Suprapubic skin (tissue), 4 donors: Measurements from ENCODE around the gene CLDN19. TPM values are rescaled to one million over a fixed set of nuclear protein-coding genes. Genes with fewer than 3 reads are reported as not detected.

ENCODE experiments used
- DNase-seq, 2 donors: peaks; one replicate each; pipeline ENCODE4 v3.0.0-alpha.2; 2019; ENCODE audit warnings: low spot score in 2 of 2
- H3K27ac ChIP-seq: fragments of 200-600 bp; sonication (generic); one replicate; pipeline ENCODE4 v1.5.1; 2019
- H3K27me3 ChIP-seq: fragments of 200-600 bp; sonication (generic); one replicate; pipeline ENCODE4 v1.5.1; 2019
- H3K36me3 ChIP-seq: fragments of 200-600 bp; sonication (generic); one replicate; pipeline ENCODE4 v1.5.1; 2019
- H3K4me1 ChIP-seq: fragments of 200-600 bp; sonication (generic); one replicate; pipeline ENCODE4 v1.5.1; 2019
- H3K4me3 ChIP-seq: fragments of 200-600 bp; sonication (generic); one replicate; pipeline ENCODE4 v1.5.1; 2019; ENCODE audit warnings: mild to moderate bottlenecking
- H3K9me3 ChIP-seq: fragments of 200-600 bp; sonication (generic); one replicate; pipeline ENCODE4 v1.5.1; 2019
- EP300 ChIP-seq: sonication (generic); formaldehyde crosslinking; IDR thresholded peaks from one replicate; pipeline ENCODE4 v1.6.1; 2017; ENCODE audit warnings: antibody characterized with exemption
- POLR2A ChIP-seq, 2 donors: fragments of 450-650 bp; IDR thresholded peaks; one replicate each; pipeline ENCODE4 v1.6.1; 2017; ENCODE audit warnings: antibody characterized with exemption in 2 of 2, mild to moderate bottlenecking in 2 of 2, moderate library complexity in 2 of 2
- POLR2AphosphoS5 ChIP-seq, 3 donors: sonication (generic); formaldehyde crosslinking; IDR thresholded peaks; one replicate each; pipeline ENCODE4 v1.6.1; 2017; ENCODE audit warnings: antibody characterized with exemption in 3 of 3
- WGBS: methylation state at CpG from one replicate; pipeline ENCODE4 v1.1.5; 2018; 5-methylcytosine and 5-hydroxymethylcytosine counted together
- total RNA-seq, 4 donors: library from RNA; depleted of rRNA; stranded (reverse); fragments of >200 nt; gene quantifications; one replicate each; pipeline ENCODE4 v1.1.0, GENCODE V29; 2016
- TF ChIP-seq, protein P1 (sequence below), 2 donors: fragments of 200-600 bp in 1 of 2; fragments of 450-650 bp in 1 of 2; sonication (generic) in 1 of 2; IDR thresholded peaks; one replicate each; pipeline ENCODE4 v1.5.1; 2016 to 2019; ENCODE audit warnings: antibody characterized with exemption in 2 of 2, mild to moderate bottlenecking in 1 of 2, moderate library complexity in 1 of 2

Gene CLDN19
- total RNA-seq, 4 donors from 2014 or later, result 0.38 to 0.98 (median 0.44) TPM; not detected in 1

DNA sequence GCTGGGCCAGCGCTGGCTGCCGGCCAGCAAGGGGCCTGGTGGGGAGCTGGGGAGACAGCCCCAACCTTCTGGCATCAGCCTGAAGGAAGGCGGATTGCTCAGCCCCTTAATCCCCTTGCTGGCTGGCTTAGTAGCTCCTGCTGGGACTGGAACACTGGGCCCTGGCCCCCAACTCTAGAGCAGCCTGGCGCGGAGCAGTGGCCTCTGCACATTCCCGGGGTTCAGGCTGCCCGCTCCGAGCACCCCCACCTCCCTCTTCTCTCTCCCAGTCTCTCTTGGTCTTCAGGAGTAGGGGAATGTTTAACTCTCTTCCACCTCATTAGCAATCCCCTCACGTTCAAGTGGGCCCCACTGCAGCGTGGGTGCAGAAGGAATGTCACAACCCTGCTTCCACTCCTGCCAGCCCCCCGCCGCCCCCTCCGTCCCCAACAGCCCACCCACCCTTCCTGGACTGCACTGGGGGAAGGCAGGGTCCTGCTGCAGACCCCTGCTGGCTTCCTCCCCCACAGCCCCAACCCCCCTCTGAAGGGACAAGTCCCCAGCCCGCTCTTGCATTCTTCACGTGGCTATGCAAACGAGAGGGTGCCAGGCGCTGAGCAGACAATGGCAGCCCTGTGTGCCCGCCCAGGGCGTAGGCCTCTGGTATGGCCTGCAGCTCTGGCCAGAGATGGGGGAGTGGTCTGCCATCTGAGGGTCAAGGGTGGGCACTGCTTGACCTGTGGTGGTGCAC, 980 bp upstream of the CLDN19 start:
- no peaks in the 10 kb centered on the region for H3K27me3 ChIP-seq
- H3K4me3 ChIP-seq, result no peak overlapping the region
- no peak overlapping the region for H3K27ac ChIP-seq
- H3K36me3 ChIP-seq, result peaks cover 4% of the 10 kb centered on the region
- DNase-seq, result no peak
- peaks cover 43% of the 10 kb centered on the region for H3K4me1 ChIP-seq
- 80% methylated on average over 11 of the region's 19 CpGs for WGBS
- no peaks in the 10 kb centered on the region for H3K9me3 ChIP-seq
- TF ChIP-seq, protein P1, sequence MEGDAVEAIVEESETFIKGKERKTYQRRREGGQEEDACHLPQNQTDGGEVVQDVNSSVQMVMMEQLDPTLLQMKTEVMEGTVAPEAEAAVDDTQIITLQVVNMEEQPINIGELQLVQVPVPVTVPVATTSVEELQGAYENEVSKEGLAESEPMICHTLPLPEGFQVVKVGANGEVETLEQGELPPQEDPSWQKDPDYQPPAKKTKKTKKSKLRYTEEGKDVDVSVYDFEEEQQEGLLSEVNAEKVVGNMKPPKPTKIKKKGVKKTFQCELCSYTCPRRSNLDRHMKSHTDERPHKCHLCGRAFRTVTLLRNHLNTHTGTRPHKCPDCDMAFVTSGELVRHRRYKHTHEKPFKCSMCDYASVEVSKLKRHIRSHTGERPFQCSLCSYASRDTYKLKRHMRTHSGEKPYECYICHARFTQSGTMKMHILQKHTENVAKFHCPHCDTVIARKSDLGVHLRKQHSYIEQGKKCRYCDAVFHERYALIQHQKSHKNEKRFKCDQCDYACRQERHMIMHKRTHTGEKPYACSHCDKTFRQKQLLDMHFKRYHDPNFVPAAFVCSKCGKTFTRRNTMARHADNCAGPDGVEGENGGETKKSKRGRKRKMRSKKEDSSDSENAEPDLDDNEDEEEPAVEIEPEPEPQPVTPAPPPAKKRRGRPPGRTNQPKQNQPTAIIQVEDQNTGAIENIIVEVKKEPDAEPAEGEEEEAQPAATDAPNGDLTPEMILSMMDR (IDR thresholded peaks at IDR 0.05), result no peak
- TF ChIP-seq POLR2AphosphoS5 (IDR thresholded peaks at IDR 0.05) (no peak), EP300 (no peak), POLR2A (IDR thresholded peaks at IDR 0.05) (no peak)

DNA sequence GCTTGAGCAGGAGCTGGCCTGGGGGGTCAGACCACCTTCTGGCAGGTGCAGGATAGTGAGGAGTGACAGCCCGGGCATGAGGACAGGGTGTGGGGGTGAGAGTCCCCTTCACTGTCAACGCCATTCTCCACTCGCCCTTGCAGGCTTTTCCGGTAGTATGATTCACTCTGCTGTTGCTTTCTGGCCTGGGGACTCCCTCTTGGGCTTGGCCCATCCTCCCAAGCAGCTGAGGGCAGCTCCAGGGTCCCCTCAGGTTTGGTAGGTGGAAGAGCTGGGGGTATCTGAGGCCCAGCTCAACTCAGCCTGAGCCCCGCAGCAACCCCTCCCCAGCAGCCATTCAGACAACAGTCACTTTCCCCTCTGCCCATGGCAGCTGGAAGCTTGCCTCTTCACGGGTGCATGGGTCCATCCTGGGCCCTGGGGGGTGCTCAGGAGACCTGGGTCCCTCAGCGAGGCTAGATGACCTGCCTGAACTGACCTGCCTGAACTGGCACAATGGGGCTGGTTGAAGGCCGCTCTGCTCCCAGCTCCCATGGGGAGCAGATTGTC, 1.3 kb downstream of the CLDN19 start:
- Histone ChIP-seq H3K4me1 (peaks cover 46% of the 10 kb centered on the region), H3K27me3 (no peaks in the 10 kb centered on the region), H3K27ac (no peak overlapping the region), H3K36me3 (no peaks in the 10 kb centered on the region), H3K9me3 (no peaks in the 10 kb centered on the region), H3K4me3 (no peak overlapping the region)
- peak in 1 of 2 donors; percentile 65 for DNase-seq
- WGBS, result 92% methylated on average over 2 of the region's 8 CpGs
- TF ChIP-seq POLR2A (IDR thresholded peaks at IDR 0.05), result no peak
- TF ChIP-seq, protein P1 (IDR thresholded peaks at IDR 0.05), result no peak
- no peak for TF ChIP-seq EP300

DNA sequence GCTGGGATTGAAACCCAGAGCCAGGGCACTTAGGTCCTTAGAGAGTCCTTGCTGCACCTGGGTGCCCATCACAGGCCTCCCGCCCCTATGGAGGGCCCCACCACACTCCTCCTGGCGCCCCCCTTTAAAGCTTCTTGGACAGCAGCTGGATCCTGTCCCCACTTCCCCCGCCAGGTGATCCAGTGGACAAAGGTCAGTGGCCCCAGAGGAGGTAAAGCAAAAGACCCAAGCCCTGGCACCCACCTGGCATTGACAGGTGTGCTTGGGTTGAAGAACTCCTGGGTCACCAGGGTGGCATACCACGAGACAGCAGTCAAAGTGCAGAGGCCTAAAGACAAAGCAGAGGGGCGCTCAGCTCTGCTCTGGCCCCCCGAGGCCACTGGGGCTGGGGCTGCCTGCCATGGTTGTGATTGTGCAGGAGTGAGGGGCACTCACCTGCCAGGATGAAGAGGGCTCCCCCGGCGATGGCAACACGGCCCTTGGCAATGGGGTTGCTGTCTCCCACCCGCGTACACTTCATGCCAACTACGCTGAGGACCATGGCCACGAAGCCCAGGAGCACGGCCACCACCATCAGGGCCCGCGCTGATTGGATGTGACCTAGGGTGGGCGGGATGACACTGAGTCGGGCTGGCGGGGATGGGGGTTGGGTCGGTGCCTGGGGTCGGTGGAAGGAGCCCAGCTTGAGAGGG, 1.9 kb downstream of the CLDN19 start:
- Histone ChIP-seq H3K27me3 (no peaks in the 10 kb centered on the region), H3K4me3 (no peak overlapping the region), H3K4me1 (peaks cover 42% of the 10 kb centered on the region), H3K27ac (no peak overlapping the region), H3K36me3 (no peaks in the 10 kb centered on the region), H3K9me3 (no peaks in the 10 kb centered on the region)
- 90% methylated on average over 8 of the region's 21 CpGs for WGBS
- TF ChIP-seq, protein P1 (IDR thresholded peaks at IDR 0.05), result no peak
- TF ChIP-seq POLR2AphosphoS5 (IDR thresholded peaks at IDR 0.05) (no peak), POLR2A (IDR thresholded peaks at IDR 0.05) (no peak), EP300 (no peak)
- DNase-seq, result peak in 1 of 2 donors; percentile 69

DNA sequence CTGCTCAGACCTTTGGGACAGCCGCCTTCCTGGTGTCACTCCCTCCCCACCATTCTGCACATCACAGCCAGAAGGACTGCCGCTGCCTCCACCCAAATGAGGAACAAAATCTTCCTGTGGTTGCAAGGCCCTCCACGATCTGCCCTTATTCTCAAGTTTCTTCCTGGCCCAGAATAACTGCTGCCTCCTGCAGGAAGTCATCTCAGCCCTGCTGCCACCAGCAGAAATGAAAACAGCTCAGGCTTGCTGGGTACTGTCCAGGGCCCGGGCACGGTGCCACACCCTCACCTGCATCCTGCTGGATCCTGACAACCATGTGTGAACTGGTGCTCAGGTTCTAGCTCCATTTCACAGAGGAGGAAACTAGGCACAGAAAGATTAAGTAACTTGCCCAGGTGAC, 2.8 kb downstream of the CLDN19 start:
- Histone ChIP-seq H3K4me1 (peaks cover 33% of the 10 kb centered on the region), H3K27me3 (no peaks in the 10 kb centered on the region), H3K9me3 (no peaks in the 10 kb centered on the region), H3K4me3 (no peak overlapping the region), H3K27ac (no peak overlapping the region), H3K36me3 (no peaks in the 10 kb centered on the region)
- DNase-seq, result peak; percentile 60 to 72
- TF ChIP-seq EP300 (no peak), POLR2A (IDR thresholded peaks at IDR 0.05) (no peak), POLR2AphosphoS5 (IDR thresholded peaks at IDR 0.05) (no peak)
- TF ChIP-seq, protein P1 (IDR thresholded peaks at IDR 0.05), result no peak
- whole genome bisulfite sequencing, result 37% methylated on average over 5 of the region's 5 CpGs

DNA sequence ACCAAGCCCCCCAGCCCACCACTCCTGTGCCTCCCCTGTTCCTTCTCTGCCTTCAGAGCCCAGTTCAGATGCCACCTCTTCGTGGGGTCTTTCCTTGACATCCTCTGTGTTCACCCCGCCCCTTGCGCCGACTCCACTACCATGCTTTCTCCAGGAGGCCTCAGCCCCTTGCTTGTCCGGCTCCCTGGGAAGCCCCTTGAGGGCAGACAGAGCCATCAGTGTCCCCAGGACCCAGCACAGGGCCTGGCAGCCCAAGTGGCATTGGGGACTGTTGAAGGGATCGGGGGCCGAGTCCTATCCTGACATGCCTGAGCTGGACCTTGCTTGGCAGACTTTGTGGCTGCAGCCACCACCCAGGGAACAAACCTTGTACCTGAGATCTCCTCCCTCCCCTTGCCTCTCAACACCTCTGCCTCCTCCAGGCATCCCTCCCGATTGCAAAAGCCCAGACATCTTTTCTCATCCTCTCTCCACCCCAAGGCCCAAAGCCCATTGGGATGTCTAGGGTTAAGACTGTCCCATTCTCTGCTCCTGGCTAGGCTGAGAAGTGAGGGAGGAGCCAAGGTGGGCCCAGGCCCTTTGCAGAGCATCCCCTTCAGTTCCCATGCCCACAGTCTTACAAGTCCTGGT, 3.4 kb downstream of the CLDN19 start:
- 85% methylated on average over 8 of the region's 8 CpGs for WGBS
- no peak for TF ChIP-seq EP300
- TF ChIP-seq POLR2AphosphoS5 (IDR thresholded peaks at IDR 0.05), result no peak
- TF ChIP-seq, protein P1 (IDR thresholded peaks at IDR 0.05), result no peak
- no peak for TF ChIP-seq POLR2A (IDR thresholded peaks at IDR 0.05)
- Histone ChIP-seq H3K4me1 (peaks cover 35% of the 10 kb centered on the region), H3K36me3 (no peaks in the 10 kb centered on the region), H3K27me3 (no peaks in the 10 kb centered on the region), H3K9me3 (no peaks in the 10 kb centered on the region), H3K4me3 (no peak overlapping the region), H3K27ac (no peak overlapping the region)
- DNase-seq, result peak; percentile 48 to 49
